ENCODE data around the gene TXNDC17. TPM values are rescaled to one million over a fixed set of nuclear protein-coding genes. Genes with fewer than 3 reads are reported as not detected.
"Not testable (repeated sequence)": the region's sequence is repeated elsewhere in the genome, so short reads cannot be mapped to it uniquely, and the experiment has no call there.

The TXNDC17 gene
- total RNA-seq, 1 donor from 2014 or later: 92.7 TPM

- H3K4me1 Mint-ChIP-seq (ENCODE audit: low read depth): no peaks in the 10 kb centered on the region
- peaks cover 20% of the 10 kb centered on the region for H3K27me3 Mint-ChIP-seq (ENCODE audit: low read depth)
- H3K9me3 Mint-ChIP-seq: no peaks in the 10 kb centered on the region
- no peak for DNase-seq (ENCODE audit: low spot score)
- no peaks in the 10 kb centered on the region for H3K36me3 Mint-ChIP-seq (ENCODE audit: low read depth)
- intact Hi-C loops (cut with micrococcal nuclease): no loop called here
- H3K4me3 Mint-ChIP-seq (ENCODE audit: low read depth): no peak overlapping the region
- no peak overlapping the region for H3K27ac Mint-ChIP-seq
Measured at GRCh38 chr17:6683730-6684459, 43.0 kb downstream of the TXNDC17 start.

- Mint-ChIP-seq H3K4me1 (ENCODE audit: low read depth) (no peaks in the 10 kb centered on the region), H3K4me3 (ENCODE audit: low read depth) (no peak overlapping the region), H3K27me3 (ENCODE audit: low read depth) (peaks cover 19% of the 10 kb centered on the region), H3K27ac (no peak overlapping the region), H3K36me3 (ENCODE audit: low read depth) (no peaks in the 10 kb centered on the region), H3K9me3 (no peaks in the 10 kb centered on the region)
- intact Hi-C loops (cut with micrococcal nuclease): no loop called here
- no peak for DNase-seq (ENCODE audit: low spot score)
Measured at GRCh38 chr17:6684460-6684783, 43.6 kb downstream of the TXNDC17 start.

- peaks cover 19% of the 10 kb centered on the region for H3K27me3 Mint-ChIP-seq (ENCODE audit: low read depth)
- intact Hi-C loops (cut with micrococcal nuclease): no loop called here
- H3K36me3 Mint-ChIP-seq (ENCODE audit: low read depth): no peaks in the 10 kb centered on the region
Measured at GRCh38 chr17:6684881-6685767, 44.3 kb downstream of the TXNDC17 start.

GRCh38 chr17:6686026-6686425 is 45.2 kb downstream of the TXNDC17 start:
- intact Hi-C loops (cut with micrococcal nuclease): no loop called here
- H3K36me3 Mint-ChIP-seq (ENCODE audit: low read depth): no peaks in the 10 kb centered on the region
- H3K27me3 Mint-ChIP-seq (ENCODE audit: low read depth): peaks cover 17% of the 10 kb centered on the region
- H3K4me3 Mint-ChIP-seq (ENCODE audit: low read depth): no peak overlapping the region
- H3K4me1 Mint-ChIP-seq (ENCODE audit: low read depth): no peaks in the 10 kb centered on the region
- H3K9me3 Mint-ChIP-seq: no peaks in the 10 kb centered on the region
- no peak overlapping the region for H3K27ac Mint-ChIP-seq
- DNase-seq (ENCODE audit: low spot score): no peak

More at GRCh38 chr17:6684881-6685767, 44.3 kb downstream of the TXNDC17 start:
- Mint-ChIP-seq H3K4me1 (ENCODE audit: low read depth) (no peaks in the 10 kb centered on the region), H3K27ac (no peak overlapping the region), H3K9me3 (no peaks in the 10 kb centered on the region), H3K4me3 (ENCODE audit: low read depth) (no peak overlapping the region)
- no peak for DNase-seq (ENCODE audit: low spot score)

GRCh38 chr17:6688944-6689343 is 48.1 kb downstream of the TXNDC17 start:
- Mint-ChIP-seq H3K36me3 (ENCODE audit: low read depth) (no peaks in the 10 kb centered on the region), H3K27ac (no peak overlapping the region), H3K4me3 (ENCODE audit: low read depth) (no peak overlapping the region), H3K9me3 (no peaks in the 10 kb centered on the region), H3K27me3 (ENCODE audit: low read depth) (peaks cover 8% of the 10 kb centered on the region), H3K4me1 (ENCODE audit: low read depth) (no peaks in the 10 kb centered on the region)
- no peak for DNase-seq (ENCODE audit: low spot score)
- intact Hi-C loops (cut with micrococcal nuclease): no loop called here

DNA sequence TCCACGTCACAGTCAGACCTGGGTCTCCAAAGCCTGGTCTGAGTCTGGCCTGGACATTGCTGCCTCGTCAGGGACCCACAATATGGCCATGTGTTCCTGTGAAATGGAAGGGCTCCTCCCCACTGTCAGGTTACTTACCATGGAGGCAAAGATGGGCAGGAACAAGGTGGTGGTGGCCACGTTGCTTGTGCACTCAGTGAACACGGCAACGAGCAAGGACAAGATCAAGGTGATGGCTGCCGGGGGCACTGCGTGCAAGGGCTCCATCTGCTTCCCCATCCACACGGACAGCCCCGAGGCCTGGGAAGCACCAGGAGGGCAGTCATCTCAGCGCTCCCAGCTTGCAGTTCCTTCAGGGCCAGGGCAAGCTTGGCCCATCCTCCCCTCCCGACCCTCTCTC is 49.8 kb downstream of the TXNDC17 start:
- Mint-ChIP-seq H3K27ac (no peak overlapping the region), H3K4me3 (ENCODE audit: low read depth) (no peak overlapping the region), H3K9me3 (no peaks in the 10 kb centered on the region), H3K27me3 (ENCODE audit: low read depth) (peaks cover 16% of the 10 kb centered on the region), H3K4me1 (ENCODE audit: low read depth) (no peaks in the 10 kb centered on the region), H3K36me3 (ENCODE audit: low read depth) (no peaks in the 10 kb centered on the region)
- intact Hi-C loops (cut with micrococcal nuclease): no loop called here
- DNase-seq (ENCODE audit: low spot score): no peak

DNA sequence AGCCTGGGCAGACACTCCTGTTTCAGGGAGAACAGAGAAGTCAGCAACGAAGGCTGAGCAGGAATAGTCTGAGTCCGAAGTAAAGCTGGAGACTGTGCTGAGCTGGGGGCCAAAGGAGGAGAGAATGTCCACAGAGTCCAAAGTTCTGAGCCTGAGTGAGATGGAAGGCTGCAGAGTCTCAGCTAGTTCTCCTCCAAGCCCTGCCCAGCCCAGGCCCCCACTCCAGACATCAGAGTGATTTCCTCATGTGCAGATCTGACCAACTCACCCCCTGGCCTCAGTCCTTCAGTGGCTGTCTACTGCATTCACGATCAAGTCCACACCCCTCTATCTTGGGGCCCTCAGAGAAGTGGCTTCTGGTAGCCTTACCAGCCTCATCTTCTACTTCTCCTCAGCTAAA is 50.7 kb downstream of the TXNDC17 start:
- Mint-ChIP-seq H3K27ac (no peak overlapping the region), H3K9me3 (no peaks in the 10 kb centered on the region), H3K4me1 (ENCODE audit: low read depth) (no peaks in the 10 kb centered on the region), H3K36me3 (ENCODE audit: low read depth) (no peaks in the 10 kb centered on the region), H3K27me3 (ENCODE audit: low read depth) (peaks cover 16% of the 10 kb centered on the region), H3K4me3 (ENCODE audit: low read depth) (no peak overlapping the region)
- intact Hi-C loops (cut with micrococcal nuclease): no loop called here
- DNase-seq (ENCODE audit: low spot score): no peak

GRCh38 chr17:6691958-6692357 is 51.1 kb downstream of the TXNDC17 start:
- H3K9me3 Mint-ChIP-seq; H3K27ac Mint-ChIP-seq; intact Hi-C loops (cut with micrococcal nuclease); H3K4me1 Mint-ChIP-seq (ENCODE audit: low read depth); DNase-seq (ENCODE audit: low spot score); H3K36me3 Mint-ChIP-seq (ENCODE audit: low read depth); H3K4me3 Mint-ChIP-seq (ENCODE audit: low read depth): not testable (repeated sequence)
- peaks cover 16% of the 10 kb centered on the region for H3K27me3 Mint-ChIP-seq (ENCODE audit: low read depth)

Other genes with a start within 250 kb of the TXNDC17 start
- not detected in 2 replicates for gene AIPL1, start 205.9 kb upstream of the TXNDC17 start, total RNA-seq
- 8.9 and 9.3 TPM in 2 replicates for gene PIMREG, start 196.6 kb upstream of the TXNDC17 start, total RNA-seq
- 0.52 and 1.1 TPM in 2 replicates for gene PITPNM3, start 84.5 kb upstream of the TXNDC17 start, total RNA-seq
- 23.6 and 24.7 TPM in 2 replicates for gene KIAA0753, start 349 bp upstream of the TXNDC17 start, total RNA-seq
- gene MED31, start 10.5 kb downstream of the TXNDC17 start, total RNA-seq: 19.1 and 24.2 TPM in 2 replicates
- gene C17orf100, start 10.7 kb downstream of the TXNDC17 start, total RNA-seq: 1.5 and 2.0 TPM in 2 replicates
- not detected in 2 replicates for gene SLC13A5, start 72.3 kb downstream of the TXNDC17 start, total RNA-seq
- 18.1 and 18.6 TPM in 2 replicates for gene XAF1, start 115.0 kb downstream of the TXNDC17 start, total RNA-seq
- gene FBXO39, start 135.2 kb downstream of the TXNDC17 start, total RNA-seq: 0.11 TPM in 1 of 2 replicates, not detected in the other
- gene TEKT1, start 190.7 kb downstream of the TXNDC17 start, total RNA-seq: not detected in 2 replicates